Fibroblast of skin of abdomen (primary cell): ENCODE data around the gene TMPRSS7. TPM values are rescaled to one million over a fixed set of nuclear protein-coding genes. Genes with fewer than 3 reads are reported as not detected.

Source experiments
- DNase-seq: peaks from one replicate; pipeline ENCODE4 v3.0.0-alpha.2; 2013
- polyA plus RNA-seq, 2 experiments: library from polyadenylated mRNA; unstranded; fragments of 120-200 nt; gene quantifications; one replicate each; pipeline ENCODE4 v1.2.1, GENCODE V29; 2013; ENCODE audit not compliant: insufficient read length in 2 of 2

TMPRSS7 gene, protein sequence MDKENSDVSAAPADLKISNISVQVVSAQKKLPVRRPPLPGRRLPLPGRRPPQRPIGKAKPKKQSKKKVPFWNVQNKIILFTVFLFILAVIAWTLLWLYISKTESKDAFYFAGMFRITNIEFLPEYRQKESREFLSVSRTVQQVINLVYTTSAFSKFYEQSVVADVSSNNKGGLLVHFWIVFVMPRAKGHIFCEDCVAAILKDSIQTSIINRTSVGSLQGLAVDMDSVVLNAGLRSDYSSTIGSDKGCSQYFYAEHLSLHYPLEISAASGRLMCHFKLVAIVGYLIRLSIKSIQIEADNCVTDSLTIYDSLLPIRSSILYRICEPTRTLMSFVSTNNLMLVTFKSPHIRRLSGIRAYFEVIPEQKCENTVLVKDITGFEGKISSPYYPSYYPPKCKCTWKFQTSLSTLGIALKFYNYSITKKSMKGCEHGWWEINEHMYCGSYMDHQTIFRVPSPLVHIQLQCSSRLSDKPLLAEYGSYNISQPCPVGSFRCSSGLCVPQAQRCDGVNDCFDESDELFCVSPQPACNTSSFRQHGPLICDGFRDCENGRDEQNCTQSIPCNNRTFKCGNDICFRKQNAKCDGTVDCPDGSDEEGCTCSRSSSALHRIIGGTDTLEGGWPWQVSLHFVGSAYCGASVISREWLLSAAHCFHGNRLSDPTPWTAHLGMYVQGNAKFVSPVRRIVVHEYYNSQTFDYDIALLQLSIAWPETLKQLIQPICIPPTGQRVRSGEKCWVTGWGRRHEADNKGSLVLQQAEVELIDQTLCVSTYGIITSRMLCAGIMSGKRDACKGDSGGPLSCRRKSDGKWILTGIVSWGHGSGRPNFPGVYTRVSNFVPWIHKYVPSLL
- polyA plus RNA-seq (2013, experiment 1 of 2; ENCODE audit: insufficient read length), result not detected
- 0.04 TPM for polyA plus RNA-seq (2013, experiment 2 of 2; ENCODE audit: insufficient read length)

DNA sequence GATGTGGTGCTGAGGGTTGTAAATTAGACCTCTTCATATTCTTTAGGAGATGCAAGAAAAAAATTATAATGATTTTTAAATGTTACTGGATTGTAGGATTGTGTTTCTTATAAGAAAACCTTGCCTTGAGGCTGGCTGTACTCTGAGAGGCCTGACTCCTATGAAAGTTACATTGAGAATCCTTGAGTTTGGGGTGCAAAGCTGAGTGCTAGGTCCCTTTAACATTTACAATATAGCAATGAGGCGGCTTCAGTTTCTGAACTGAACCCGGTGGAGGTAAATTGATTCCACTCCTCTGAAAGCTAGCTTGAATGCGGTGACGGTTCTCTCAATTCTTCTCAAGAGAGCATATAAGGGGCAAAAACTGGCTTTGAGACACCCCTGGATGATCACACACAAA, at the start of gene TMPRSS7:
TMPRSS7 (plus strand) TSS at position 301 of the 400 bp plus-strand sequence. CDS start 110 bp downstream, outside the sequence.
- no peak for DNase-seq

DNA sequence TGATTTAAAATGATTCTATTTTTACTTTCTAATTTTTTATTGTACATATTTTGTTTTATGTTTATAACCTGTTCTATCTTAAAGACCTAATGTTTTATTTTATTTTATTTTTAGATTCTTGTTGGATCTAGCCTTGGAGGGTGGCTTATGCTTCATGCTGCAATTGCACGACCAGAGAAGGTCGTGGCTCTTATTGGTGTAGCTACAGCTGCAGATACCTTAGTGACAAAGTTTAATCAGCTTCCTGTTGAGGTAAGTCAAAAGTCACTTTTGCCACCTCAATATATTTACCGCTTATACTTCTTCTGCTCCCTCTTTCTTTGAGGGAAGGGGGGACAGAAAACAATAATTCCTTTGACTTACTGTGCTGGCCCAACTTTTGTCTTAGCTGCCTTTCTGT, 47.7 kb upstream of the TMPRSS7 start:
- no peak for DNase-seq

- DNase-seq, result peak; percentile 63
Measured at GRCh38 chr3:111989061-111989678, 45.4 kb upstream of the TMPRSS7 start.

DNA sequence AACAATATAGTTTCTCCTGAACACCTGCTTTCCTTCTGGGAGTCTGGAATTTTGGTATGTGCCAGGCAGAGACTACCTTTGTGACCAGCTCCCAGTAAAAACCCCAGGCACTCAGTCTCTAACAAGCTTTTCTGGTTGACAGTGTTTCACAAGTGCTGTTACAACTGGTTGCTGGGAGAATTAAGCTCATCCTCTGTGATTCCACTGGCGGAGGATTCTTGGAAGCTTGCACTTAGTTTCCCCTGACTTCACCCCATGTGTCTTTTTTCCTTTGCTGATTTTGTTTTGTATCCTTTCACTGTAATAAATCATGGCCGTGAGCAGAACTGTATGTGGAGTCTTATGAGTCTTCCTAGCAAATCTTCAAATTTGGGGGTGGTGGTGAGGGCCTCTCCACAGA, 41.5 kb upstream of the TMPRSS7 start:
- DNase-seq, result no peak

DNA sequence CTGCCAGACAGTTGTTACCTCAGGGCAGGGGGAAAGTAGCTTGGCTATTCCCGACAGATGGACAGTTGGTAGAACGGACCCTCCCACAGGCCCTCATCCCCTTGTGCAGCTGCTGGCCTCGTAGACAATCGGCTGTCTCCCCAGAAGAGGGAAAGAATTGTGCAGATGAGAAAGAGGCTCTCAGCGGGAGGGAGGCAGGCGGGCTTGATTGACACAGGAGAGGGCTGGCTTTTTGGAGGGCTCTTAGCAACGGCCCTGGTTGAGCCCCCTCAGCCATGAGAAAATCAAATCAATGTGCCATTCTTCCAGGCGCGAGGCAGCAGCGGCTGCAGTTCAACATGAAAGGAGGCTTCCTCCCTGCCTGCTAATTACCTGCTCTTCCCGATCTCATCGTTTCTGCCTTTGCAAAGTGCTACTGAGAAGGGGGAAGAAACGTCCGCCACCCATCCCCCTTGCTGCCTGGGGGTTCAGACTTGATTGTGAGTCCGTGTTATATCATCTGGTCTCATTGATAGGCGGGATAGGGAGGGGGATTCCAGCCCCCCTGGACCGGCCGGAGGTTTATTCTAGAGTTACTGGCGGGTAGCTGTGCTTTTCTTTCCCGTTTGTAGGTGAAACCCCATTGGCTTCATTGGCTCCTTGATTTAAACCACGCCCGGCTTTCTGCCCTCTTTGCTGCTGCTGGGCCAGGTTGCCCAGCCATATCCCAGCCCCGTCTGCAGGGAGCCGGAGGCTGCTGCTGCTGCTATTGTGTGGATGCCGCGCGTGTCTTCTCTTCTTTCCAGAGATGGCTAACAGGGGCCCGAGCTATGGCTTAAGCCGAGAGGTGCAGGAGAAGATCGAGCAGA, 35.7 kb upstream of the TMPRSS7 start, which contains the start of gene TAGLN3:
TAGLN3 (plus strand) TSS at position 287 of the 848 bp plus-strand sequence; CDS start at position 788, 501 bp downstream.
- DNase-seq, result peak; percentile 17

DNA sequence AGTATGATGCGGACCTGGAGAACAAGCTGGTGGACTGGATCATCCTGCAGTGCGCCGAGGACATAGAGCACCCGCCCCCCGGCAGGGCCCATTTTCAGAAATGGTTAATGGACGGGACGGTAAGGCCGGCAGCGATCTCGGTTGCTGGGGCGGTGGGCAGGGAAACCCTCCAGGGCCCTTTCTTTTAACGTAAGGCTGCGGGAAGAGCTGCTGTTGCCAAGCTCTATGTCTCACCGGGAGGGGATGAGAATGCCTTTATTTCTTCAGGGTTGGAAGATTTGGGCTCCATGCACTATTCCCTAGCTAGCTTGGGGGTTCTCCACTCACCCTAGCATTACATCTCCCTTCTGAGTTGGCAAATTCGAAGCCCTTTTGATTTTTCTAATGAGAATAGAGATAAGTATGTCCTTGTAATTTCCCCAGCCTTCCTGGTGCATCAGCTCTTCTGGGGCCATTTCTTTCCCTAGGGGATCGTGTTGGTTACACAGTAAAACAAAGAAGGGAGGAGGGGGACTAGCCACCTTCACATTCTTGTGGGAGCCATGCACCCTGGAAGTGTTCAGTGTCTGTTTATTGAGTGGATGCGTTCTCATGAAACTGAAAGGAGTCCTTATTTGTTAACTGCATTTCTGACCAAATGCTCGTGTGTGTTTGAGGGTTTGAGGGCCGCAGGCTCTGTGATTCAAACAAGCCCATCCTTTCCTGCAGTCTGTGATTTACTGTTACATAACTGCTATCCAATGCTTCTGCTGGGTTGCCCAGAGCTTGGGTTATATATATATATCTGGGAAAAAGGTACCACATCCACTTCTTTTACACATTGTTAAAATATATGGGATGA, 34.8 kb upstream of the TMPRSS7 start:
- no peak for DNase-seq

DNA sequence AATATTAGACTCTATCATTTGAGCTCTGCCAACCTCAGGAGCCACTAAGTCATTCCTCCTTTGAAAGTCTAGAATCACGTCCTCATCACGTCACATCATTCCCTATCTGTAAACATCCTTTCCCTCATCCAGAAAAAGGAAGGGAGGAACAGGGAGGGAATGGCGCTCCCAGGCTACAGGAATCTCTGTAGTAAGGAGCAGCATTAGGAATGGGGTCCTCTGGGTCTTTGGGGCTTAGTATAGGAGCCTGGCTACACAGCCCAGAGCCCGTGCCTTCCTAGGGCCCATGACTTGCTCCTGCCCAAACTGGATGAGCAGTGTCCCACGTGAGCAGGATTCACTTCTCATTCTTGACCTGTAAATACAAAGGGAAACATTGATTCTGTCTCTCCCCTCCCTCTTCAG, 34.2 kb upstream of the TMPRSS7 start:
- DNase-seq, result no peak

DNA sequence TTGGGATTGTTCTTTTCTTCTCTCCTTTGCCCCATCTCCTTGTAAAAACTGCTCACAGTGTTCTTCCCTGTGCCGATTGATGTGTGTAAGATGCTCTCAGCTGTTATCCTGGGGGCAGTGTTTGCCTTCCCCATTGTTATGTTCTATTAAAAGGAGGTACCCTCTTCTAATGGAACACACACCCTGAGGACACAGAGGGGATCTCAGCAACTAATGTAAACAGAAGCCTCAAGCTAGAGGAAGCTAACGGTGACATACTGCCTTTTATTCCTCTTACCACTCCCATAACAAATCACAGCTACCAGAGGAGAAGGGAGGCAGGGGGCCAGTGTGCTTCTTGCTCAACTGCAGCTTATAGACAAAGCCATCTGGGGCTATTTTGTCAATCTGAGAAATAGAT, 33.6 kb upstream of the TMPRSS7 start:
- DNase-seq, result no peak

GRCh38 chr3:112001526-112001925, 33.0 kb upstream of the TMPRSS7 start:
- DNase-seq, result no peak

GRCh38 chr3:112002096-112002971, 32.2 kb upstream of the TMPRSS7 start:
- DNase-seq, result peak; percentile 39

GRCh38 chr3:112003321-112004080, 31.0 kb upstream of the TMPRSS7 start:
- no peak for DNase-seq

- DNase-seq, result no peak
Measured at GRCh38 chr3:112004187-112004586, 30.3 kb upstream of the TMPRSS7 start.

- no peak for DNase-seq
Measured at GRCh38 chr3:112004669-112005068, 29.9 kb upstream of the TMPRSS7 start.

GRCh38 chr3:112005091-112005672, 29.4 kb upstream of the TMPRSS7 start:
- DNase-seq, result peak; percentile 67

DNA sequence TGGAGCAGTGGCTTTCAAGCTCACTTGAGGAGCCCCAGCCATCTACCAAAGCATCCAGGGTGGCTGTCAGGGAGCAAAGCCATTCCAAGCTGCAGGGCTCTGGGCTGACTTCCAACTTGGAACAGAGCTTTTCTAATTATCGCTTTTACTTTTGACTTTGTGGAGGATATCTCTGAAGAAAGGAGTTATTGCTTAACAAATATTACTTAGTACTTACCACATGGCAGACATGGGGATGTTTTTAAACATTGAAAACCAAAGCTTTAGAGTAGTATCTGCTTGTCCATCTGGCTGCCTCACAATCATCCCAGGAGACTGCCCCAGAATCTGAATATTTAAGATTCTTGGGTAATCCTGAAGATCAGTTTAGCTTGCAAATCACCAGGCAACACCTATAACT, 26.9 kb upstream of the TMPRSS7 start:
- peak; percentile 82 for DNase-seq

- no peak for DNase-seq
Measured at GRCh38 chr3:112009670-112010069, 24.9 kb upstream of the TMPRSS7 start.

- no peak for DNase-seq
Measured at GRCh38 chr3:112010636-112011035, 23.9 kb upstream of the TMPRSS7 start.

DNA sequence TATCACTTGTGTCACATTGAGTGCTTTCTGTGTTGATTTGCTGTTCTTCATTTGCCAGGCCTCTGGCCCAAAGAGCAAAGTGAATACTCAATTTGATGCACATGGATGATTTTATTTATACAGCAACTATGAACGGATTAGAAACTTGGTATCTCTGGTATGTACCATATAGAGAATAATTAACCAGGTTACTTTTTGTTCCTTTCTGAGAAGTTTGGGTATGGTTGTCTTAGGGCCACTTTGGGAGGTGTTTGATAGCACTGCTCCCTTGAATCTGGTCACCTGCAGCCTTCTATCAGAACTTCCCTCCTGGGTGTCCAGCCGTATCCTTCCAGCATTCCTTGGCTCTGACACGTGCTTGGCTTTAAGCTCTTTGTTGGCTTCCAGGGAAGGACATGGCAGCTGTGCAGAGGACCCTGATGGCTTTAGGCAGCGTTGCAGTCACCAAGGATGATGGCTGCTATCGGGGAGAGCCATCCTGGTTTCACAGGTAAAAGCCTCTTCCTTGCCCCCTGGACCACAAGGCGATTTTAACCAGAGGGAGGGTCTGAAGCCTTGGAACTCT, 23.1 kb upstream of the TMPRSS7 start:
- no peak for DNase-seq
